NOMO-1 treated with DMSO at 0.1 percent for 48 hours (cell line): ENCODE data around the gene SLC24A5.

Experiments used
- DNase-seq: peaks from one replicate; lab custom pipeline; 2025; ENCODE audit not compliant: unreplicated experiment; lab: John Stamatoyannopoulos, UW

SLC24A5 gene

GRCh38 chr15:48109856-48110531 lies 10.8 kb upstream of the SLC24A5 start:
- DNase-seq, result no peak

DNA sequence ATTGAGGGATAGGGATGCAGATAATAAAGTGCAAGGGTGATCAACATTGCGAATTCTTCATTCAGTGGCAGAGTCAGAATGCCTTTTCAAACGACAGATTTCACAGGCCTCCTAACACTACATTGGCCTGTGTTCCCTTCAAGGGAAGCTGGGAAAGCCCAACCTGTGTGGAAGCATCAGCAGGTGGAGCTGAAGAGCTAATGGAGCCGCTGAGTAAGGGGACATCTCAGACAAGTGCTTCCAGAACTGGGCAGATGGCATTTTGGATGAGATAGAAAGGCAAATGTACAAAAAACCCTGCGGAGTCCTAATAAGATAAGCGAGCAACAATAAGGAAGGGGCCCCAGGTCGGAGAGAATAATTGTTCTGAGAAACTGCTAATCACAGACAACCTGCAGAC lies 8.5 kb upstream of the SLC24A5 start:
- DNase-seq, result no peak

- DNase-seq, result no peak
Observed at GRCh38 chr15:48119277-48119676, 1.5 kb upstream of the SLC24A5 start.

DNA sequence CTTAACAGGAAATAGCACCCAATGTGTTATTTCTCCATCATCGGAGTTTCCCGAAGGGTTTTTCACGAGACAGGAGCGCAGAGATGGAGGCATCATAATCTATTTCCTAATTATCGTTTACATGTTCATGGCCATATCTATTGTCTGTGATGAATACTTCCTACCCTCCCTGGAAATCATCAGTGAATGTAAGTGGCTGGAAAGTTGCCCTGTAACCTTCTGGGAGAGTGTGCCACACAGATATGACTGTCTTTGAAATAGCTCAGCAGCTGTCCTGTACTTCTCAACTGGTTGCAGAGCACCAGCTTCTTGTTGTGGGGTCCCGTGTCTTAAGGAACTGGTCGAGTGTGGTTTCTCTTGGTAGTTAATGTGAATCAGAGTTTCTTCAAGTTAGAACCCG lies 1.1 kb downstream of the SLC24A5 start:
- DNase-seq, result no peak

- no peak for DNase-seq
Observed at GRCh38 chr15:48126667-48127355, 6.0 kb downstream of the SLC24A5 start.

DNA sequence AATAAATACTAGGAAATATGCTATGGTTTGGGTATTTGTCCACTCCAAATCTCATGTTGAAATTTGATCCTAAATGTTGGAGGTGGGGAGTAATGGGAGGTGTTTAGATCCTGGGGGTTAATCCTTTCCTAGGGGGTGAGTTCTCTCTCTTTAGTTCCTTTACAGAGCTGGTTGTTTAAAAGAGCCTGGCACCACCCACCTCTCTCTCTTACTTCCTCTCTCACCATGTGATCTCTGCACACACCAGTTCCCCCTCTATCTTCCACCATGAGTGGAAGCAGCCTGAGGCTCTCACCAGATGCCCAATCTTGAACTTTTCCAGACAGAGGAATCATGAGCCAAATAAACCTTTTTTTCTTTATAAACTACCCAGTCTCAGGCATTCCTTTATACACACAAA lies 10.5 kb downstream of the SLC24A5 start:
- no peak for DNase-seq

DNA sequence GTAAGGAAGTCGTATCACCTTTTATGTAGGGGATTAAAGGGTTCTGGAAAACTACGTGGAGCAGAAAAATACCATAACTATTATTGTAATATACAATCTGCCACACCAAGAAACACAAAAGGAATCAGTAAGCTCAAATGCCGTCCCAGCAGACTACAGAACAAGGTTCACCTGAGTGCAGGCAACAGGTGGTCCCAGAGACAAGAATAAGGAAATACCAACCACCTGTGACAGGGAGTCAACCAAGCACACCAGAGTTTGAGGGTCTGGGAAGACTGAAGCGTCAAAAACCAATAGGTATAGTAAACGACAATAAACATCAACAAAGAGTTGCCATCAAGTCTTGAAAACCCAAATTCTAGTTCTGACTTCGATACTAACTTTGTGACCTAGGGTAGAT lies 12.1 kb downstream of the SLC24A5 start:
- DNase-seq, result no peak

GRCh38 chr15:48143856-48144255 lies 23.1 kb downstream of the SLC24A5 start:
- no peak for DNase-seq

DNA sequence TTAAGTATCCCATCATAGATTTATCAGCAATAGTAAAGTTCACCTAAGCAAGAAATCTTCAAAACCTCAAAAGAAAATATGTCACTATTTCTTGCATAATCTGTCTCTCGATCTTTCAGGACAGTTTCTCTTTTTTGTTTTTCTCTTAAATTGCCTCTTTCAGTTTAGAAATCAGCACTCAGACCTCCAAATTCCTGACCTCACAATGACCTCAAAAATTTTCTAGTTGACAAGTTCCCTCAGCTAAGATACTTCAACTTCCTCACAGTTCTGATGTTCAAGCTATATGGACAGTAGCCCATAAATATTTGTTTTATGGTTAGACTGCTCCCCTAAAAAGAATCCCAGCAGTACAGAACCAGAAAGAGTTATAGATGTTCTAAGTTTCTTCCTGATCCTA lies 24.1 kb downstream of the SLC24A5 start:
- peak; percentile 7 for DNase-seq

DNA sequence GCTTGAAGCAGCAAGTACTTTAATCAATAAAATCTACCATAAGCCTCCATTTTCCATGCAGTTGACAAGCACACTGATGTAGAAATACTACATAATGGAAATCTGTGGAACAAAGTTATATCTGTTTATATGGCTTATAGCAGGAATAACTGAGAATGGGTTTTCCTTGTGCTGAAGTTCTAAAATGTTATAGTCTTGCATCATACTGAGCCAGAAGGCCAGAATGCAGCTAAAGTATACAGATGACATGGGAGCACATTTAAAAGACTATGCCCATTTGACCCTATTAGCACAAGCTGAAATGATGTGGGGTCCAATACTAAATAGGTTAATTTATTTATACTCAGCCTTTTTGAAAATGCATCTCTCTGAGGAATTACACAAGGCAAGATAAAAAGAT lies 25.1 kb downstream of the SLC24A5 start:
- no peak for DNase-seq

DNA sequence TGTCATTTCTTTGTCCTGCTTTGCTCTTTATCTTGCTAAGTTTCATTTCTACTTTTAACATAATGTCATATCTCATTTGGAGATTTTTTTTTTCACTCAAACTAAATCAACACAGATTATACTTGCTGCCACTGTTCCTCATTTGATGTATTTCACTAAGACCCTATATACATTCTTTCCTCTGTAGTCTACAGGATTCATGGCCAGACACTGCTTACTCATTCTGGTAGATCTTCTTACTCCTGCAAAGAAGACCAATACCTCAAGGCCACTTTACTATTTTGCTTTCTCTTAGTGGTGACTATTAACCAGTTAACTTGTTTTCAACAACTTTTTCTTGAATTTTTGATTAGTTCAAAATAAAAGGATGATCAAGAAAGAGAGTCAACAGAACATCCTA lies 26.6 kb downstream of the SLC24A5 start:
- DNase-seq, result no peak

DNA sequence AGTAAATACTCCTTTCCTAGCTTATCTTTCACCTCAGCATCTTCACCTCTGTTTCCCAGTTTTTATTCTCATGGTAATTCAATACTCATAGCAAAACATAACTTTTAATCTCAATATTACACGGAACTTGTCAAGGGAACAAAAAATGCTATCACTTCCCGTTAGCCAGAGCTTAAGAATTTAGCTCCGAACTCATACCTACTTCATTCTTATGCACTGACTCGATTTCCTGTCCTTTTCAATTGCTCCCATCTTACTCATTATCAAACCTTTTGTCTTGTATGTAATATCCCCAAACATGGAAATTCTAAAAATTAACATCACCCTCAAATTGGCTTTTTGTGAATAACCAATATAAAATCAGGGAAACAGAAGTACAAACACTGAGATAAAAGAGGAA lies 29.1 kb downstream of the SLC24A5 start:
- no peak for DNase-seq

- DNase-seq, result no peak
Observed at GRCh38 chr15:48153526-48153925, 32.7 kb downstream of the SLC24A5 start.

- DNase-seq, result no peak
Observed at GRCh38 chr15:48168616-48169015, 47.8 kb downstream of the SLC24A5 start.

DNA sequence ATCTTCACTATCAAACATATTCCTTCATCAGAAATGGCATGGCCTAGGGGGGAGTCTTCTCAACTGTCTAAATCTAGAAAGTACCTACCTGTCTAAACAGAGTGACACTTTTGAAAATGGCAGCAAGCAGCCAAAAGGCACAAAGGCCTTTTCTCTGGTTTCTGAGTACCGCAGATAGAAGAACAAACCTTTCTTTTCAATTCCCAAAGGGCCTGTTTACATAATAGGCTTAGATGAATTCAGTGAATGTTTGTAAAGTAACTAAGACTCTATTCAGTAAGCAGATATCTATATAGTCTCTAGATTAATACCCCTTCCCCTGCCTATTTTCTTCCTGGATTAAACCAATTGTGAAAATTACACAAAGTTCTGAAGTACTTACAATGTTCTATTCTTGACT lies 50.2 kb downstream of the SLC24A5 start:
- no peak for DNase-seq

DNA sequence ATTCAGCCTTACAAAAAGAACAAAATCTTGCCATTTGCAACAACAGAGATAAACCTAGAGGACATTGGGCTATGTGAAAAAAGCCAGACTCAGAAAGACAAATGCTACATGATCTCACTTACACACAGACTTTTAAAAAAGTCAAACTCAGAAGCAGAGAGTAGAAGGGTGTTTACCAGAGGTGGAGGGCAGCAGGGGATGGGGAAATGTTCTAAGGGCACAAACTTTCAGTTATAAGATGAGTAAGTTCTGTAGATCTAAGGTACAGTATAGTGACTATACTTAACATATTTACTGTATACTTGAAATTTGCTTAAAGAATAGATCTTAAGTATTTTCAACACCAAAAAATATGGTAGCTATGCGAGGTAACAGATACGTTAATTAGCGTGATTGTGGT lies 54.3 kb downstream of the SLC24A5 start:
- no peak for DNase-seq

- no peak for DNase-seq
Observed at GRCh38 chr15:48176112-48176511, 55.3 kb downstream of the SLC24A5 start.

GRCh38 chr15:48176957-48177356 lies 56.2 kb downstream of the SLC24A5 start:
- no peak for DNase-seq

DNA sequence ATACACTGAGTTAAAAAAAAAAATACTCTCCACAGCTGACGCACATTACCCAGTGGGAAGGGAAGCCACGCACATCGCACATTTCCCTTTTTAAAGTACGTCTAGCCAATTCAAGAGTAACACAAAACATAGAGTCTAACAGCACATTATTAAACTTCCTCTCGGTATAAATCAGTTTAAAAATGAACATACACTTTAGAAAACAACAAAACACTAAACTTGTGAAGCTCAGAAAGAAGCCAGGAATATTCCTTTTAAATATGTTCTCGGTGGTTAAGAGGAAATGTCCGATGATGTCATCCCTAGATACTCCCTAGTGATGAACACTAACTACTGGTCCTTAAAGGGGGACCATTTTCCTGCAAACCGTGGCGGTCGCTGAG lies 56.6 kb downstream of the SLC24A5 start:
- DNase-seq, result no peak

DNA sequence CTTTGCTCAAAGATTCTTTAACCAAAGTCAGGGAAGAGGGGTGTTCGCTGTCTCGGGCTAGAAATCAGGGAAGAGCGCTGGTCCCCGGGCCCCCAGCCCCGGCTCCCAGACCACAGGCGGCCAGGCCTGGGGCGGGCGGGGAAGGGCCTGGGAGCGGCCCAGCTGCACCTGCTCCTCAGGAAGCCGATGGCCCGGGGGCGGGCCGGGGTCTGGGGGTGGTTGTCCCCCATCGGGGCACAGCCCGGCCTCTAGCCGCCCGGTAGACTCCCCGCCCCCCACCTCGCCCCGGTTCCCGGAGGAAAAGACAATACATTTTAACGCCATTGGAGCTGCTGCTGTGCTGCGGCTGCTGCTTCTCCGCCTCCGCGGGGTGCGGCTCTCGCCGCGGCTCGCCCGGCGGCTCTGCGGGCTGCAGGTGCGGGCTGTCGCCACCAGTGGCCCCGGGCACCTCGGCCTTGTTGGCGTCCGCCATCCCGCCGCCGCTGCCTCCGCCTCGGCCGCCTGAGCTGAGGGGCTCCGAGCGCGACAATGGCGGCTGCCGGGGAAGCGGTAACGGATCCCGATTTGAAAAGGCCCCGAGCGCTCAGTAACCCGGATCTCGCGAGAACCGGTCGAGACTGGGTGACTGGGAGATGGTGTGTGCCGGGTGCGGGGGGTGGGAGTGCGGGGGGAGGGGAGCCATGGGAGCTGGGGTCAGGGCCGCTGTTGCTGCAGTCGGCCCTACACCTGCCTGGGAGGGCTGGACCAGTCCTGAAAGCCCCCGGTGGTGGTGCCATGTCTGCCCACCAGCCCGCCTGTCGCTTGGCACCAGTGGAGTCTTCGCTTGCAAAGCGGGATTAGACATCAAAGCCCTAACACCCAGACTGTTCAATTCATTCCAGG lies 57.2 kb downstream of the SLC24A5 start, which contains the start of gene MYEF2:
MYEF2 (minus strand) TSS at position 530 of the 882 bp plus-strand sequence; CDS start at position 472, 58 bp downstream.
- no peak for DNase-seq

- DNase-seq, result no peak
Observed at GRCh38 chr15:48178648-48178931, 57.8 kb downstream of the SLC24A5 start.

DNA sequence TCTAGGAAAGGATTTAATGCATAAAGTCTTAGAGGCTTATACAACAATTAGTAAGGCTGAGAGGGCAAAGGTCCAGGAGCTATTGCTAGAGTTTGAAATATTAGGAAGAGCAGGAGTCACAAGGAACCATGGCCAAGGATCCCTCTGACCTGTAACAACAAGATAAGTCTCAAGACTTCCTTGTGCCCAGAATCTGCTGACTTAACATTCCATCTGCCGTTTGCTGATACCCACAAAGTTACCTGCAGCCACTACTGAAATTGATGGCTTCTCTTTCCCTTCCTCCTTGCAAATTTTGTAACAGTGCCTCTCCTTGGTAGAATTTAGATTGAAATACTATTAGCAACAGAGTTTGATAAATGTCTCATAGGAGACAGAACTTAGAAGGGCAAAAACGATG lies 62.0 kb downstream of the SLC24A5 start:
- DNase-seq, result no peak
